Stimulated activated CD8-positive, alpha-beta memory T cell treated with anti-CD3 and anti-CD28 coated beads, Interleukin-7, amount 100 ng/mL, for 48 hours (primary cell): Measurements from ENCODE around the gene CDC42BPB.

Experiments
- DNase-seq, 2 donors: peaks; one replicate each; pipeline ENCODE4 v3.0.0-alpha.2; 2020; ENCODE audit warnings: low read depth in 1 of 2; ENCODE audit errors: extremely low read depth in 1 of 2

Gene CDC42BPB

DNA sequence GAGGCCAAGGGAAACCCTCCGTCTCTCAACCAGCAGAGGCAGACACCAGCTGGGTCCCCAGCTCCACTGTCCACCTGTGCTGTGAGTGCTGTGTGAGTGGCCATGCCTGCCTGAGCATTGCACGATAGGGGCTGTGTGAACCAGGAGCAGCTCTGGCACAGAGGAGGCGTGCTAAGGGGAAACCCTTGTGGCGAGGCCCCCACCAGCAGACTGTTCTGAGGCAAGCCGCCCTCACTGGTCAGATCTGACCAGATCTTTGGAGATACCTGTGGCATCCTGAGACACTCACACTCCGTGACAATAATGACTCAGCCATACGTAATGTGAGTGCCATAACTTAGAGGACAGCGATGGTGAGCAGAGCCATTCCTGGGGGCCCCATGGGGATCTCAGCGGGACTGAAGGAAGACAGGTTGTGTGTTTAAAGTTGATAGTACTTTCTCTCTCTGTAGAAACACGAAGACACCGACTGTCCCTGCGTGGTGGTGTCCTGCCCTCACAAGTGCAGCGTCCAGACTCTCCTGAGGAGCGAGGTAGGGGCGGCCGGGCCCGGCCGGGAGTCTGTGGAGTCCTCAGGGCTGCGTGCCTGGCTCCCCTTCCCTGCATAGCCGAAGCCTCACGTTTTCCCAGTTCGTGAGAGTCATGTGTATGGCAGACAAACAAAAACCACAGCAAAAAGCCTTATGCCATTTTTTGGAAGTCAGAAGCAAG lies 171.5 kb downstream of the CDC42BPB start:
- DNase-seq: no peak

DNA sequence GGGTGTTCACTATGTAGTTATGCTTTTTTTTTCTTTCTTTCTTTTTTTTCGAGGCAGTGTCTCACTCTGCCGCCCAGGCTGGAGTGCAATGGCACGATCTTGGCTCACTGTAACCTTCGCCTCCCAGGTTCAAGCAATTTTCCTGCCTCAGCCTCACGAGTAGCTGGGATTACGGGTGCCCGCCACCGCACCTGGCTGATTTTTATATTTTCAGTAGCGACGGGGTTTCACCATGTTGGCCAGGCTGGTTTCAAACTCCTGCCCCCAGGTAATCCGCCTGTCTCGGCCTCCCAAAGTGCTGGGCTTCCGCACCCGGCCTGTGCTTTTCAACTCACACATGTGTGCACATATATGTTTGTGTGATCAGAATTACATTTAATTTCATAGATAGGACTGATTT lies 173.8 kb downstream of the CDC42BPB start:
- DNase-seq: no peak

DNA sequence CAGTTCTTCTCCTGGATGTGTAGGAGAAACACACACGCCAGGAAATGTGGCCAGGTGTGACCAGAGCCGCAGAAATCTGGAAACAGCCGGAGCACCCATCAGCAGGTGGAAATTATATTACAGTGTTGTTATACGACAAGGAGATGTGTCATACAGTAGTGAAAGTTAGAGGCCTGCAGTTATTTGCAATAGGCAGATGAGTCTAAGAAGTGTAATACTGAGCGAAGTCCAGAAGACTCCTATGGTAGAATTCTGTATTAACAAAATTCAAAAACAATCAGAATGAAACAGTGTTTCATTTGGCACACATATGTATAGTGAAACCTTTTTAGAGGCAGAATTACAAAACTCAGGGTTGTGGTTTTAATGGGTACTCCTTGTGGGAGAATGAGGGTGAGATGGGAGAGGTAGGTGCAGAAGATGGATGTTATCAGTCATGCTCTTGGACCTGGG lies 174.2 kb downstream of the CDC42BPB start:
- DNase-seq: peak in 1 of 2 donors; percentile 14
